Middle frontal gyrus (tissue), 1 donor: Measurements from ENCODE around the gene KCNMA1.

Source experiments
- DNase-seq: peaks from one replicate; pipeline ENCODE4 v3.0.0-alpha.2; 2015; ENCODE audit warnings: low spot score; ENCODE audit errors: extremely low spot score

Gene KCNMA1

DNA sequence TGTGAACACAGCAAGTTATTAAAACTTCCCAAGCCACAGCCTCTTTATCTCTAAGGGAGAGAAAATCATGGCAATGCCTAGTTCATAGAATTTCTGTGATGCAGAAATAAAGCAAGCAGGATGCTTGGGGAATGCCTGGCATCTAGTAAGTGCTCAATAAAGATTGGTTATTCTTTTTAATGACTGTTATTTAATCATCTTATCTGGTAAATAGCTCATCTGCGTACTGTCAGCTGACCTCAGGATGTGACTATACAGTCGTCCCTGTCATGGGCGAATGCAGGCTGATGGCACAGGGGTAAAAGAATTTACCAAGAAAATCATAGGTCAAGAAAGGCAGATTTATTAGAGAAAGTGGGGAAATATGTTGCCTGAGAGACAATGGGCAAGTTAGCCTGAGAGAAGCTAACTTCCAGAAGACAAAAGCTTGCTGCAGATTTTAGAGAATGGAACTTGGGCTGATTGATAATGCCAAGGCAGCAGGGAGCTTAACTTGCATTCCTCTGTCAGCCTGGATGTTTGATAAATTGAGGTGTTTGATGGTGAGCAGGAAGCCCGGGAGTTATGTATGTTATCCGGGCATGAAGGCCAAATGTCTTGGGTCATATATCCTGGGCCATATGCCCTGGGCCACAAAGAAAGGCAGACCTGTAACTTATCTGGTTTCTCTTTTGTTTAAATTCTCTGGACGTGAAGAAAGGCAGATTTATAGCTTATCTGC lies 126.0 kb downstream of the KCNMA1 start:
- DNase-seq, result no peak

DNA sequence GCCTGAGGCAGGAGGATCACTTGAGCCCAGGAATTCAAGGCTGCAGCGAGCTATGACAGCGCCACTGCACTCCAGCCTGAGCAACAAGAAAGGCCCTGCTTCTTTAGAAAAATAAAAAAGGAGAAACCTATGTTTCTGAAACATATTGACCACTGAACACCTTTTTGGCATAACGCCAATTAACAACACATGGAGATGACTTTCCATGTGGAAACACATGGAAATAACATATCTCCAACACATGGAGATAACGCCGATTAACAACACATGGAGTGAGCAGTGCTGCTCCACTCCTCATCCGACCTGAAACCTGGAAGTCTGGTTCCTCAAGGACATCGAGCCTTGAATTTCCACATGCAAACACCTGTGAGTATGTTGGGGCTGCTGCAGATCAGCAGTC lies 126.9 kb downstream of the KCNMA1 start:
- no peak for DNase-seq

DNA sequence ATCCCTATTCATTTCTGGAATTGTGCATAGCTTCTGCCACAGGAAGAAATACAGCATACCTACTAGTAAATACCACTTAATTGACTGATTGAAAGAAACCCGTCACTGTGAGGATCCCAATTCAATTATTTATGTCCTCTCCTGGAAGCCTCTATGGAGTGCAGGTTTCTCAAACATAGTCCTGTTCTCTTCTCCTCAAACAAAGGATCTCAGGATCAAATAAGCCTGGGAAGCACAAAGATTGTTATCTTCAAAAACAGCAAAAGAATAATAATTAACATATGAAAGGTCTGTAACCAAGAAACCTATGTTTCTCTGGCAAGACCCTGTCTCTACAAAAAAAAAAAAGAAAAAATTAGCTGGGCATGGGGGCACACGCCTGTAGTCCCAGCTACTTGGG lies 127.3 kb downstream of the KCNMA1 start:
- DNase-seq, result no peak

DNA sequence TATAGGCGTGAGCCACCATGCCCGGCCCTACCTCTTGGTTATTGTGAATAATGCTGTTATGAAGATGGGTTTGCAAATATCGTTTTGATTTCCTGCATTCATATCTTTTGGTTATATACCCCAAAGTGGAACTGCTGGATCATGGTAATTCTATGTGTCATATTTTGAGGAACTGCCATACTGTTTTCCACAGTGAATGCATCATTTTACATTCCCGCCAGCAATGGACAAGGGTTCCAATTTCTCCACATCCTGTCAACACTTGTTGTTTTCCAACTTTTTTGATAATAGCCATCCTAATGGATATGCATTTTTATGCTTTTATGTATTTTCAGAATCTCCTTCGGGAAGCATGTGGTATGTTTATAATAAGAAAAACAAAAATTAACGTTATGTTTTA lies 128.2 kb downstream of the KCNMA1 start:
- no peak for DNase-seq

DNA sequence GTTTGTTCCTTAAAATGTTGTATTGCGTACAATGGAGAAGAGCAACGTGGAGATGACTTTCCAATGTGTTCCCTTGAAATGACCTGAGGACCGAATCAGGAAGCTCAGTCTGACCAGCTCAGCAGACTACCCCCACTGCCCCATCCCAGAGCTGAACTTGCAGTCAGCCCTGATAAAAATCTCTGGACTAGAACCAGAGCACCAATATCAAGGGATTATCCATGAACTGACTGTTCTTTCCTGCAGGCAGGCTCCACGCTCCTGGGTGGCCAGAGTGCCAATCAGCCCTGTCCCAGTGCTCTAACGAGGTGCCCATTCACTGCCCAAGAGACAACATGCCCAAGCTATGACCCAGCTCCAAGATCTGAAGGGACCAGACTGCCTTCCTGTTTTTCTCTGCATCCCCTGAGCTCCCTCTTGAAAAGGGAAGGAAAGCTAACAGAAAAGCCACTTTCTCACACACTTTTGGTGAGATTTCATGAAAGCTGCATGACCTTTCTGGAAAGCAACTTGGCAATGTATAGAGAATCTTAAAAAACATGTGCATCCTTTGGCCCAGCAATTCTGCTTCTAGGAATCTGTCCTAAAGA lies 130.2 kb downstream of the KCNMA1 start:
- no peak for DNase-seq

DNA sequence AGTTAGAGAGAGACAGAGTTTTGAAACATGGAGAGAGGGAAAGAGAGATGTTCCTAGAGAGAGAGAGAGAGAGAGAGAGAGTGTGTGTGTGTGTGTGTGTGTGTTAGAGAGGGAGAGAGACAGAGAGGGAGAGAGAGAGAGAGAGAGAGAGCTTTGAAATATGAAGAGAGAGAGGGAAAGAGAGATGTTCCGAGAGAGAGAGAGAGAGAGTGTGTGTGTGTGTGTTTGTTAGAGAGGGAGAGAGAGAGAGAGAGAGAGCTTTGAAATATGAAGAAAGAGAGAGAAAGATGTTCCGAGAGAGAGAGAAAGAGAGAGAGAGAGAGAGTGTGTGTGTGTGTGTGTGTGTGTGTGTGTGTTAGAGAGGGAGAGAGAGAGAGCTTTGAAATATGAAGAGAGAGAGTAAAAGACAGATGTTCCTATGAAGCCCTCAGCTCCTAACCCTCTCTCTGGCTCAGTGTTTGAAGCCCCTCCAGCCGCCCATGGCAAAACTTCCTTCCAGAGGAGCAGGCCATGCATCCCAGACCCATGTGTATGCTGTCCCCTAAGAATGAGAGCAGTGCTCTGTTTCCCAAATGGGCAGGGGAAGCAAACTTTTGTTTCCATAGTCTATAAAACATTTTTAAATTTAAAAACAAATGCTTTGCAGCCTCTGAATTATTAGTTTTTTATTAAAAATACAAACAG lies 130.9 kb downstream of the KCNMA1 start:
- no peak for DNase-seq

DNA sequence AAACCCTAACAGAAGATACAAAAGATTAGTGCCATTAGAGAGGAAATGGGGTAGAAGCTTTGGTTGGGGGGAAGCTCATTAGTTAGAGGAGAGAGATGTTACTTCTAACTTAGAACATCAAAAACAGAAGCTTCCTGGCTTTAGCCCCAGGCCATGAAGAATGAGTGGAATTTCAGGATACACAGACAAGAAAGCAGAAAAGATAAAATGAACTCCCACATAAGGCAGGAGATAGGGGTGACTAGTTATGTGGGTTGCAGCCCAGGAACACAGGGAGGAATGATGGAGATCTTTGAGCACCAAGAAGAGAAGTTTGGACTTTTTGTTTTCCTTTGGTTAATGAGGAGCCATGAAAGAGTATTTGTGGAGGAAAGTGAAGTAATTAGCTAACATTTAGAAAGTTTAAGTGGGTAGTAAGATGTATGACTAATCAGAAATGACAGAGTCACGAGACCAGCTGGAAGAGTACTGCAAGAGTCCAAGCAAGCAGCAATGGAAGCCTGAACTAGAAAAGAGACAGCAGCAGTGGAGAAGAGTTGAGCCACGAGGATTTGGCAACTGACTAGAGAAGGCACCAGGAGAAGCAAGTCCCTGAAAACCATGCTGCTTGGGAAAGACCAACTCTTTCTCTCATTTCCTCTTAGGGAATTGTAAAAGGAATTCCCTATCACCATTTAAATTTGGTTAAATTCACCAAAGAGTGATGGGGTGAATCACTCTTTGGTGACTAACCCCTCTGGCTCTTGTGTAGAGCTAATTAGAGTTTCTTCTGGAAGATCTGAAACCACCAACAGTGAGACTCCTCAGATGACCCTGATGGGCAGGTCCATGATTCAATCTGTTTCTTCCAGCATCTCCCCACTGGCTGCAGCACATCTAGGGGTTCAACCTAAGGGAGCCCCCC lies 131.9 kb downstream of the KCNMA1 start:
- DNase-seq, result no peak

DNA sequence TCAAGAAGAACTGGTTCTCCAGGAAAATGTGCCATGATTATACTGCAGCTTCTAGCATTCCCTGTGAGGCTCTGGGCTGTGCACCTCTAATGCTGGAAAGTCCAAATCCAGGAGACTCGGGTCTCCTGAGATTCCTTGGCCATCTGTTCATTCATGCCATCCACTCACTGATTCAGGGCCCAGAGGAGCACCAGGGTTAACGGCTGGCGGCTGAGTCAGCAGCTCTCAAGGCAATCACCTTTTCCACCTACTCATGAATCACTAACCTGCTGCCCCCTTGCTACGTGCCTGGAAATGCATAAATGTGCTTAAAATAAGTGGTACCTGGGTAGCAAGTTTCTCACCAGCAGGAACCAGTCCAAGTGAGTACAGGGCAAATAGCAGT lies 132.7 kb downstream of the KCNMA1 start:
- DNase-seq, result no peak

DNA sequence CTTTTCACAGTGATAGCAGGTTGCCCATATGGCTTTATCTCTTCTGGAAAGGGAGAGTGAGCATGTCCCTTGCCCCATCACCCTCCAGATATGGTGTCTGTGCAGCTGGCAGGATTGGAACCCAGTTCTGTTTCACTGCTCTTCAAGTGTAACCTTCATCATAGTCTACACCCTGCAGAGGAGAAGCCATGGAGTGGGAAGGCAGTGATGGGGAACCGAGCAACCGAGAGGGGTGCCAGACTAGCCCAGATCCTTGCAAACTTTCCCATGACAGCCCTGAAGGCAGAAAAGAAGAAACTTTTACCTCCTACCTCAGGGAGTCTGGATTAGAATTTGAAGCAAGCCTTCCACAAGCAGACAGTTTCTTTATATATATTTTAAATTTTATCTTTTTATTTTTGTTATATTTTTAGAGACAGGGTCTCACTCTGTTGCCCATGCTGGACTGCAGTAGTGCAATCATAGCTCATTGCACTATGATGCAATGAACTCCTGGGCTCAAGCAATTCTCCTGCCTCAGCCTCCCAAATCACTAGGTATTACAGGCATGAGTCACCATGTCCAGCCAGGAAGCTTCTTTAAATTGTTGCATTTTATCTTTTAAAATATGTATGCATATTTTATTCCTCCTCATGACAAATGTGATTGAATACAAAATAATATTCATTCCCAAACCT lies 133.3 kb downstream of the KCNMA1 start:
- DNase-seq, result no peak

DNA sequence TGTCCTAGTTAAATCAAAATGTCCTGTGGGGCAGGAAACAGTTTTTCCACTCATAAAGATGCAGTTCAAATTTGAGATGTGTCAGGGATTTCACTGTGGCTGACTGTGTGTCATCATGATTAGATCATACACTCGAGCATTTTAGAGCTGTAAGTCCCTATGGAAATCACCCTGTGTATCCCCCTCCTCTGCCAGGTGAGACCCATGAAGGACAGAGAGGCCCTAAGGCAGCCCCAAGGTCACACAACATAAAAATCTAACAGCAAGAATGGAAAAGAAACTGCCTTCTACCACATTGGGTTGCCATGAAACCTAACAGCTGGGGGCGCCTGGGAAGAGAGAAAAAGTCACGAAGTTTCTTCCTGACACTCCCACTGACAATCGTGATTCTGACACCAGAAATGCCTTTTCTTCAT lies 135.8 kb downstream of the KCNMA1 start:
- DNase-seq, result no peak

DNA sequence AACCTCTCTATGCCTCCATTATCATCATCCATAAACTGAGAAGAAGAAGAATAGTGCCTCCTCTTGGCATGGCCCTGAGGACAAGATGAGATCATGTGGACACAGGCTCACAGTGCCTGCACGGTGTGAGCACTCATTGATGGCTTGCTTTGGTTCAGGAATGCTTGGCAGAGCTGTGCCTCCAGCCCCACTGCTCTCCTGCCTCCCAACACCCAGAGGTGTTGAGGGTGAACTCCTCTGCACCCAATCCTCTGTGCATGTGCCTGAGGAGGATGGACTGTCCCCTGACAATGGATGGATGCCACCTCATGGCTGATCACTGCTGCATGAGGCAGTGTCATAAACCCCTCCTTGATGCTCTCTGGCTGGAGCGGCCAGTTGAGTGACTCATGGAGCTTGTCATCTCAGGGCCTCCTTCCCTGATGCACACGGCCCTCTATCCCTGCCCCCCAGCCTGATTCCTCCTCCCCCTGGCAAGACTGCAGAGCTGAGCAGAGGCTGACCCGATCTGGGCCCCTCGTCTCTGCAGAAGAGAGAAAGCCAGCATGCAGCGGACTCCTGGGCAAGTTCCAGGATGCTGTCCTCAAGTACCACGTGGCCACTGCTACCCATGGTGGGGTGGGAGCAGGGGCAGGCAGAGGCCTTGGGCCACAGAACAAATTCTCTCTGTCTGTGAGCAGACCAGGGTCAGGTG lies 136.3 kb downstream of the KCNMA1 start:
- DNase-seq, result no peak

DNA sequence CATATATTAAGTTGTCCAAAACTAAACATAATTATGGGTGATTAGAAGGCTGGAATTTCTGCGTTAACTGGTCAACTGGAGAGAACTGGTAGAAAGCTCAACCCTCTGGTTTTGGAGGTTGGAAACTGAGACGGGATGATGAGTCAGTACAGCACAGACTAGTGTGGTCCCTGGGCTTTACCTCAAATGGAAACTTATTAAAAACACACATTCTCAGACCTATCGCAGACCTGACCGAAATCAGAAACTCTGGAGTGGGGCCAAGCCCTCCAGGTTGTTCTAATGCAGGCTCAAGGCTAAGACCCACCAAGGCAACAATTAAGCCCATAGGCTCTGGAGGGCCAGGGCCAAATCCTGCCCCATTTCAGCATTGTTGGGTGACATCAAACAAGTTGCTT lies 136.9 kb downstream of the KCNMA1 start:
- DNase-seq, result no peak

DNA sequence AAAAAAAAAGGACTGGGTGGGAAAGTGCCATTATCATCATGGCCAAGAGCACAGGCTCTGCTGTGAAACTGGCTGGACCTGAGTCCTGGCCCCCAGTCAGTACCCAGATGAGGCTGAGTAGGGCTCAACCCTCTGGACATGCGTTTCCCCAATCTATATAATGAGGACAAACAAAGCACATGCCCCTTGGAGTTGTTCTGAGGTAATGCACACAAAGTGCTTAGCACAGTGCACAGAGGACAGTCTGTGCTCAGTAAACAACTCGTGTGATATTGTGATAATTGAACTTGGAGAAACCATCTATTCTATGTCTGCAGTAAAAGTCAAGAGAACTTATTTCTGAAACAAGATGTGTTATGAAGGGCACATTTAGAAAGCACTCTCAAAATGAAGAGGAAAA lies 138.8 kb downstream of the KCNMA1 start:
- DNase-seq, result no peak

DNA sequence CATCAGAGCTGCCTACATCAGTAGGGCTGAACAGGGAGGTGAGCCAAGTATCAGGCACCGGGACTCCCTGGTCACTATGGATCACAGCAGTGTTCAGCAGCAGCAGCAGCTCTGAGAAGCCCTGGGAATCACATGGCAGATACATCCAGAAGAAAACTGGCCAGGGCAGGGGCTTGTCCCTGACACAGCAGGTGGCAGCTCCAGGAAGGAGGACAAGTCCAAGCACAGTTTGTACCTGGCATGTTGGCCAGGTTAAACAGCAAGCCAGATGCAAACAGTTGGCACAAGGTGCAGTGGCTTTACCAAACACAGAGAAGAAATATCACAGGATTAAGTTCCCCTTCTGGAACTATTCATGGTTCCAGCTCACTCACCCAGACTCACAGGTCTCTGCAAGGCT lies 139.4 kb downstream of the KCNMA1 start:
- no peak for DNase-seq

DNA sequence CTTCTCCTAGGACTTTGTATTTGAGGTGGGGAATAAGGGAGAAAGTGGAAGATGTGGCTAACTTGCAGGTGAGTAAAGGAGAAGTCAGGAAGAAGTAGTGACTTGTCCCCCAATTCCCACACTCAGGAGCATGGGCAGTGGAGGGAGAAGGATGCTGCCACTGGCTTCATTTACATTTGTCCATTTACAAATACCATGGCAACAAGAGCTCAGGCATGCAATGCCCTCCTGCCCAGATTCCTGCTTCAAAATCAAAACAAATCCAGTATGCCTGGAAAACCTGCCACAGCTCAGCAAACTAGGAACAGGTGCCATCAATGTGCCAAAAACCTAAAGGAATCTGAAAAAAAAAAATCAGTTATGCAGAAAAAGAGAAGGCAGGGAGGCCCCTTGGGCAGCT lies 139.9 kb downstream of the KCNMA1 start:
- DNase-seq, result no peak

DNA sequence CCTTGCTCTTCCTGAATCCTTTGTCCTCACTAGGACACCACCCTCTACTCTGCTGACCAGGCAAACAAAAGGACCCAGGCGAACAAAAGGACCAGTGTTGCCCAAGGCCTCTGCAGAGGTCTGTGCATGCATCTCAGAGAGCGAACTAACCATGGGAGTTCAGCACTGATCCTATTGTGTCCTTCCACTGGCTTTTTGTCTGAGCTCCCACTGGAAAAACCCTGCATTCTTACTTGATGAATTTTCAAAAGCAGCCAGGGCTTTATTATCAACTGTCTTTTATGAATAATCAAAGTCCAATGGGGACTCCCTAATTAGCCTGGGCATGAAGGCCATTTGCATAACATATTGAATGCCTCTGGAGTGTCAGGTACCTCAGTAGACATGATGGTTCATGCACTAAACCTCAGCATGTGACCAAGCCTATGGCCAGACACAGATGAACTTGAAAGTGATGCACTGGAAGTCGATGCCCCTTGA lies 140.6 kb downstream of the KCNMA1 start:
- no peak for DNase-seq

DNA sequence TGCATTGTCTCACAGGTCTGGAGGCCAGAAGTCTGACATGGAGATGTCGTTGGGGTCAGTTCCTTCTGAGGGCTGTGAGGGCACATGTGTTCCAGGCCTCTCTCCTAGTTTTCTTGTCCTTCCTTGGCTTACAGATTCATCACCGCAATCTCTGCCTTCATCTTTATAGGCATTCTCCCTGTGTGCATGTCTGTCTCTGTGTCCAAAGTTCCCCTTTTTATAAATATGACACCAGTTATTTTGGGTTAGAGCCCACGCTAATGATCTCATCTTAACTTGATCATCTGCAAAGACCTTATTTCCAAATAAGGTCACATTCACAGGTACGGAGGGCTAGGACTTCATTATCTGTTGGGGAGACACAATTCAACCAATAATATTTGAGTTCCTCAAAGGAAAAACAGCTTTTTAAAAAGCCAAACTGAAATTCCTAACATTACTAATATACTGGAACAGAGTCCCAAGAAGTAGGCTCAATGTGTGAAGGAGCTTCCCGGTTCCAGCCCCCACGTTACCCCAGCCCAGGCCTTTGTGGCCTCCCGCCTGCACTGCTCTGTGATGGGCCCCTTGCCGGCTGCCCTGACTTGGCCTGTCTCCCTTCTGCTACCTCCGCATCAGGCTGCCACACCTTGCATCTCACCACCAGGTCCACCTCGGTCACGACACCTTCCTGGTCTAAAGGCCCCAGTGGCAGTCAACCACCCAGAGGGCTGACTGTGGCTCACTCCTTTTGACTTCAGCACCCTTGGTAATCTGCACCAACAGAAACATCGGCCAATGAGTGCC lies 142.7 kb downstream of the KCNMA1 start:
- DNase-seq, result no peak

DNA sequence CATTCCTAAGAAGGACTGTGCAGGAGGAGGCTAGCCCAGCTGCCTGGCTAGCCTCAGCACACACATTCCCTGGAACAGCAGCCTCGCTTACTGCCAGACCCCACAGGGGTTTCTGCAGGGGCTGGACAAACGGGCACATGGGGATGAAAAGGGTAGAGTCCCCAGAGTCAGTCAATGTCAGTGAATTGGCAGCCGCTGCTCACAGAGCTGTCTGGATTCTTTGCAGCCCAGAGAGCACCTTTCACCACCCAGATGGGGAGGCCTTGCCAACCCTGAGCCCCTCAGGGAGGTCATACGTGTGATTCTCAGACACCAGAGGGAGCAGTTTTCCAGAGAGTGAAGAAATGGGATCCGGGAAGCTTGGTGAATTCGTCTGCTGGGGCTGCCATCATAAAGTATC lies 143.3 kb downstream of the KCNMA1 start:
- no peak for DNase-seq

DNA sequence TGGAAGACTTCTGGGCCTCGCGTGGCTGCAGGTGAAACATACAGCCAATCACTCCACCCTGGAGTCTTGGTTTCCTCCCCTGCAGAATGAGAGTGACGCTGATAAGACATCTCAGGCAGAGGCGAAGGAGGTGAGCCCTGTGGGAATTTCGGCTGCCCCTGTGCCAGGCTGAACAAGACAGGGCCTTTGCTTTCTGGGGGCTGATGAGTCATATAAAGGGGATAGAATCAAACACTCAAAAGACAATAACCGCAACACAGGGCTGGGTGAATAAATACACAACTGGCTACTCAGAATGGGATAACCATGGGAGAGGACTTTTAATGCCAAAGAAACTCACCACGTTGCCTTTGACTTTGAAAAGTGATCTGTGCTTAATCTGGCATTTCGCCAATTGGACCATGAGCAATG lies 143.8 kb downstream of the KCNMA1 start:
- DNase-seq, result no peak
